ENCODE measurements around the gene ASCC3.

DNA sequence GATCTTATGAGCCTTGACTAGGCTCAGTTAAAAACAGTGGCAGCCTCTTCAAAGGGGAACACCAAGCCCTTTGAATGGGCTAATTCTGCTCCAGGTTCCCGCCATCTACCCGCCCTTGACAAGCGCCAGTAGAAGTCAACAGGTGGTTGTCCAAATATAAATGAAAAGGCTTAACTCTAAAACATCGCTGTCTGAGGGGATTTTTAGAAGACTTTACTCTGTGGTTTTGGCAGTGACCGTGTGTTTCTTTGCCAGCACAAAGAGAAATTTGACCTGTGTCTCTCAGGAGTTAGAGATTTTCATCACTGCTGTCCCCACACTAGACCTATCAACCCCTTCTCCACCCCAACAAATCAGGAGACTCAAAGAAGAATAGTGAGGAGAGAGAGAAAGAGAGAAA, 396.7 kb downstream of the ASCC3 start:
- TF ChIP-seq CTCF (IDR thresholded peaks at IDR 0.05) (no peak), EZH2 (IDR thresholded peaks at IDR 0.05; ENCODE audit: borderline replicate concordance, insufficient read depth, low read depth, low read length, poor library complexity, severe bottlenecking) (no peak)
